ENCODE results near the gene MMP7.
"Not testable (repeated sequence)": the region's sequence is repeated elsewhere in the genome, so short reads cannot be mapped to it uniquely, and the experiment has no call there.

MMP7 gene

DNA sequence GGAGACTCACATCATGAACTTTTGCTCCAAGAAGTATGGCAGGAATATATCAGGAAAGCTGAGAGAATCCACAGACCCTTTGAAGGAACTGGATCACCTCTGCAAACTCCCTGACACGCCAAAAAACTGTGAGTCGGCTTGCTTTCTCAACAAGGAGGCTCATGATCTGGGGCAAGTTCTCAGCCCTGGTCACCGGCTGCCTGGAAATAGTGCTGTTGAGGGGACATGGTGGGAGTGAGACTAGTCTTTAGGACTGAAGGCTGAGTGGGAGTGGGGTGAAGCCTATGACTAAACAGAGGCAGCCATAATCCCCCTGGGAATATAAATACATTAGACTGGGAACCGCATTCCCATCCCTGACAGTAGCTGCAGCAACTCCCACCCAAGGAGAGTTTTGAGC, 8.4 kb upstream of the MMP7 start:
- DNase-seq (ENCODE audit: low spot score): no peak

DNA sequence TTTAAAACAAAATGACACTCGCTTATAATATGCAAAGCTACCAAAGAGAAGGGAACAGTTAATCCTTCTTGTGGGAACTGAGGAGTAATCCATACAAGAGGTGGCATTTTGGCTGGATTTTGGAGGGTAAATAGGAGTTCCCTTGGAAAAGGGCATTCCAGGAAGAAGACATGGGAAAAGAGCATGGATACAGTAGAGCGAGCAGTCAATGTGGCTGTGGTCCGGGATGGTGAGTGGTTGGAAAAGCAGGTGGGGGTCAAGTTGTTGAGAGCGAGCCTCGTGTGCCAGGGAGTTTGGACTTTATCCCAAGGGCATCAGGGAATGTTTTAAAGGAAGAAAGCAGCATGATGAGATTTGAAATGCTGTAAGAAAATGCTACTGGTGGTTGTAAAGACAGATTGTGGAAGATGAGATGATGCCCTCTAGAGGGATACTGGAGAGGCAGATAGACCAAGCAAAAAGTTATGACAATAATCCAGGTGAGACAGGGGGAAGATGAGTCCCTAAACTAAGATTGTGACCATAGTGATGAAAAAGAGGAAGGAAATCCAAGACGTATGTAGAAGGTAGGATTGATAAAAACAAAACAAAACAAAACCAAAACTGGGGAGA, 3.8 kb upstream of the MMP7 start:
- no peak for DNase-seq (ENCODE audit: low spot score)

DNA sequence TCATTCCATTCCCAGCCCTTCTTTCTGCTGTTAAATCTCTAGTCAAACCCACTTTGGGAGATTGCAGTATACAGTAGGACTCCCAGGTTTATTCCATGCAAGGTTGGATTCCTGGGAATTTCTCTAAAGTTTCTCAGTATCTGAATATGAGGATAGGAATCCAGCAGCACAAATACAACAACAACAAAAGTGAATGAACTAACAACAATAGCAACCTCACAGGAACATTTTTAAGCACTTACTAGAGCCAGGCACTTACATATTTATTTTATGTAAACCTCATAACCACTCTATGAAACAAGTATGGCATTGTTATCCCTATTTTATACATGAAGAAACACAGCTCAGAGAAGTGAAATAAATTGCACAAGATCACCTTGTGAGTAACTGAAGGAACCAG, 1.9 kb downstream of the MMP7 start:
- DNase-seq (ENCODE audit: low spot score): no peak

DNA sequence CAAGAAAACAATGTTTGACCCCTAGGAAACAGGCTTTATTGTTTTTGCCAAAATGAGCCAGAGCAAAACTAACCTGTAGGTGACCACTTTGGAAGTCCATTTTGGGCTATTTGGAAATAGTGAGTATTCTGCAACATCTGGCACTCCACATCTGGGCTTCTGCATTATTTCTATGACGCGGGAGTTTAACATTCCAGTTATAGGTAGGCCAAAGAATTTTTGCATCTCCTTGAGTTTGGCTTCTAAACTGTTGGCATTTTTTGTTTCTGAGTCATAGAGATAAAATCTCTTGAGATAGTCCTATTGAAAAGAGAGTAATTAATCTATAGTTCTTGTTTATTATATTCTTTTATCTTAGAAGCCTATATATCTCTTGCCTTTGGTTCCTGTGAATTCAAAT, 2.9 kb downstream of the MMP7 start:
- DNase-seq (ENCODE audit: low spot score): no peak

DNA sequence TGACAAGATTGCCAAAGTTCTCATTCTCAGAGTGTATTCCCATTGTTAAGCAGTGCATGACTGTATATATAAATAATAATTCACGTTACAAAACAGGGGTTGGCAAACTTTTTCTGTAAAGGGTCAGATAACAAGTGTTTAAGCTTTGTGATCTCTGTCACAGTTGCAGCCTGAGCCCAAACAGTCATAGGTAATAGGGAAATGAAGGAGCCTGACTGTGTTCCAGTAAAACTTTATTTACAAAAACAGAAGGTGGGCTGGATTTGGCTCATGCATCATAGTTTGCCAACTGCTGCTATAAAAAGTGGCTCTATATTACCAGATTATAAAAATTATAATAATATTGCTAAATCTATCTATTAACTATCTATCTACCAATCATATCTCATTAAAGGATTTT, 3.5 kb downstream of the MMP7 start:
- DNase-seq (ENCODE audit: low spot score): no peak

- DNase-seq (ENCODE audit: low spot score): no peak
Measured at GRCh38 chr11:102523887-102524286, 6.7 kb downstream of the MMP7 start.

GRCh38 chr11:102523189-102523570, 7.4 kb downstream of the MMP7 start:
- no peak for DNase-seq (ENCODE audit: low spot score)

DNA sequence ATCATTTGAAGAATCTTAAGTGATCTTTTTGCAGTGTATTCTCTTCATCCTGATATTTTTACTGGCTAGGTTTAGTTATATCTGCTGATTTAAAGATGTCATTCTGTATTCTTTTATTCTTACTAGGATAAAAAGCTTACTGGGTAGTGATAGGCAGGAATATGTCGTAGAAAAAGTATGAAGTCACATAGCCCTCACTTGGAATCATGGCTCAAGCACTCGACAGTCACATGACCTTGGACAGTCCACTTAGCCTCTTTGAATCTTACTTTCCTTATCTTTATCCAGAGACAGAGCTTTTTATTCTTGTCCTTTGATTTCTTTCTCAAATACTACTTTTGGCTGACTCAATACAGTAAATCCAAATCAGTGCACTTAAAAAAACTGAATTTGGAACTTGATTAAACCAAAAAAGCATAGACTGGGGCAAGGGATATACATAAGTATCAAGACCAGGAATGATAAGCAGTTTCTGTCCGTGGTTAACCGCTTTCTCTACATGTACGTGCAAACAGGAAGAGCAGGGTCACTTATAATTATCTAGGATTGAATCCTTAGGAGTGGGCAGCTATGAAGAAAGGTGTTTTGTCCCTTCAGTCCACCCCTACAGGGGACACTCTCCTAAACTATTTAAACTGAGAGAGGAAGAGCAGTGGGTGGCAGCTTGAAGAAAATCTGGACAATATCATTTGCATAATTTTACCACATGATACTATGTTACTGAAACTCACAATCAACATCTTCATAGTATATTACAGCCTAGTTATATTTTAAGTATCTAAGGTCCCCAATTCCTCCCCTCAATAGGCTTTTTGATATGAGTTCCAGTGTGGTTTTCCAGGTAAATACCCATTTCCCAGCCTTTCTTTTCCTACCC, 8.0 kb downstream of the MMP7 start:
- no peak for DNase-seq (ENCODE audit: low spot score)

GRCh38 chr11:102521121-102521520, 9.4 kb downstream of the MMP7 start:
- DNase-seq (ENCODE audit: low spot score): no peak

GRCh38 chr11:102520514-102520913, 10.0 kb downstream of the MMP7 start:
- DNase-seq (ENCODE audit: low spot score): no peak

DNA sequence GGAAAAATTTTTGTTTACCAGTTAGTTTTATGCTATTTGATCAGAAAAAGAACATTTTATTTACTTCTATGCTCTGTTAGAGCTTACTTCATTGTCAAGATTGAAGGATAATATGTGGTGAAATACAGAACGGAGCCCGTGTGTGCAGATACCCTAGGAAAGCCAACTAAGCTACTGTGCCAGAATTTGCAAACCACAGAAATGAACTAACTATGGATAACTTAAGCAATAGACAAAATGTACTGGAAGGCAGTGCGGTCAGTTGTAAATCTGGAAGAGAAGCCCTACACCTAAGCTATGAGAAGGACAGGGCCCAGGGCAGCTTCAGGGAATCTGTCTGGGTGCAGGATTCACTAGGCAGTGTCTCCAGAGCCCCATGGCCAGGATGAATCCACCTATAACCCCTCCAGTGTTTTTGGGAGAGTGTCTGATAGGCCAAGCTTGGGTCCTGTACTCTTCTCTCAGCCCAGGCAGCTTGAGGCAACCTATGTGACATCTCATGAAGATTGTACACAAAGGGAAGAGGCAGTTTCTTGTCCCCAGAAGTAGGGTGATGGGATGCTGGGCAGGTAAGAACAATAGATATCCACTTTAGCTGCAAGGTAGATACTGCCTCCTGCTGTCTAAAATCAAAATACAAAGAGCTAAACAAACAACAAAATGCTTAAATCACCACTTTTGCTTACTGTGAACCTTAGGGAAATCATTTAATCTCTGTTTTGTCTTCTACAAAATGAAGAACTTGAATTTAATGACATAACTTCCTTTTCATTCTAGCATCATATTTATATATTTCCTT, 12.1 kb downstream of the MMP7 start:
- DNase-seq (ENCODE audit: low spot score): no peak

DNA sequence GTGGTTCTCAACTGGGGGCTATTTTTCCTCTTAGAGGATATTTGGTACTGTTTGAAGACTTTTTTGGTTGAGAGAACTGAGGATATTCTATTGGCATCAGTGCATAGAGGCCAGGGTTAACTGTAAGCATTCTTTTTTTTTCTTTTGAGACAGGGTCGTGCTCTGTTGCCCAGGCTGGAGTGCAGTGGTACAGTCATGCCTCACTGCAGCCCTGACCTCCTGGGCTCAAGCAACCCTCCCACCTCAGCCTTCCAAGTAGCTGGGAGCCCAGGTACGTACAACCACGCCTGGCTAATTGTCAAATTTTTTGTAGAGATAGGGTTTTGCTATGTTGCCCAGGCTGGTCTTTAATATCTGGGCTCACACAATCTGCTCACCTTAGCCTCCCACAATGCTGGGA, 12.9 kb downstream of the MMP7 start:
- no peak for DNase-seq (ENCODE audit: low spot score)

DNA sequence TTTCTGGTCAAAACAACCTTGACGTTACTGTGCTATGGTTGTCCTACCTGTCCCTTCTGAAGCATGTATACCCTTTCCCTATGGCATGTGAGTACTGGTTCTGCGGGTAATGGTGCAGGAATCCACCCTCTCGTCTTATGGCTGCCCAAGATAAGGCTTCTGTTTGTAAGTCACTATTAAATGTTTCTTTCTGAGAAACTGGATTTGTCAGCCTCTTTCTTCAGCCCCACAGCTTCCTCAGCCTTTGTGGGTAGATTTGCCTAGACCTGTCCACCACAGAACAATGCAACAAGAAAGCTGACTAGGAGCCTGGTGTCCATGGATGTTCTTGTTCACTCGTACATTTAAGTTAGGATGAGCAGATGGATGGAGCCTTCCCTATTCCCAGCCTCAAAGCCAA, 14.4 kb downstream of the MMP7 start:
- DNase-seq (ENCODE audit: low spot score): no peak

DNA sequence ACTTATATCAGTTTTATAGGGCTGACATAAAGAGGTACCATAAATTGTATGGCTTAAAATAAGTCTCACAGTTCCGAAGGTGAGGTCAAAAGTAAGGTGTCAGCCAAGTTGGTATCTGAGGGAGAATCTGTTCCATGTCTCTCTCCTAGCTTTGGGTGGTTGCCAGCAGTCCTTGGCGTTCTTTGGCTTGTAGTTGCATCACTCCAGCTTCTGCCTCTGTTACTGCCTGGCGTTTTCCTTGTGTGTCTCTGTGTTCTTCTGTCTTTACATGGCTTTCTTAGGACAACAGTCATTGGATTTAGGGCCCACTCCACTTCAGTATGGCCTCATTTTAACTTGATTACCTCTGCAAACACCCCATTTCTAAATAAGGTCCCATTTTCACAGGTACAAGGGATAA, 16.7 kb downstream of the MMP7 start:
- DNase-seq (ENCODE audit: low spot score): no peak

GRCh38 chr11:102510439-102511135, 20.0 kb downstream of the MMP7 start:
- no peak for DNase-seq (ENCODE audit: low spot score)

- not testable (repeated sequence) for DNase-seq (ENCODE audit: low spot score)
Measured at GRCh38 chr11:102502831-102503230, 27.7 kb downstream of the MMP7 start.

DNA sequence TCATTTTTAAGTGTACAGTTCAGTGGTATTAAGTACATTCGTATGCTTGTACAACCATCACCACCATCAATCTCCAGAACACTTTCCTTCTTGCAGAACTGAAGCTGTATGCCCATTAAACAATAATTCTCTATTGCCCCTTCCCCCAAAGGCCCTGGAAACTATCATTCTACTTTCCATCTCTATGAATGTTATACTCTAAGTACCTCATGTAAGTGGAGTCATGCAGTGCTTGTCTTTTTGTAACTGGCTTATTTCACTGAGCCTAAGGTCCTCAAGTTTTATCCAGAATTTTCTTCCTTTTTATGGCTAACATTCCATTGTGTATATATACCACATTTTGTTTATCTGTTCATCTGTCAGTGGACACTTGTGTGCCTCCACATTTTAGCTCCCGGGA, 29.7 kb downstream of the MMP7 start:
- DNase-seq (ENCODE audit: low spot score): no peak

- no peak for DNase-seq (ENCODE audit: low spot score)
Measured at GRCh38 chr11:102499931-102500330, 30.6 kb downstream of the MMP7 start.

DNA sequence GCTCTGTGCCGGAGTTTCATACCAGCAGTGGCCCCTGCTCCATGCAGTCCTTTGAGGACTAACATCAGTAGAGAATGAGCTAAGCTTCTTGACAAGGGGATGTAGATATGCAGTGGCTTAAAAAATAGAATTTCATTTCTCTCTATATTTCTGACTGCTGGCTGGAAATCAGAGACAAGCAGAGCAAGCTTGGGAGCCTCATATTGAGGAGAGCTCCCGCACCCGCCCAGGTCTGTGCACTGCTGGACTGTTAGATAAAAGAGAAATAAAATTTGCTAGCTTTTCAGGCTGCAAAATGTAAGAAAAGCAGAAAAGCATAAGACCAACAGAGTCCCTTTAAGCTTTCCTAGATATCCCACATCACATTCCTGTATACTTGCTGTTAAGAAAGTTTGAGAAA, 31.4 kb downstream of the MMP7 start:
- no peak for DNase-seq (ENCODE audit: low spot score)

- no peak for DNase-seq (ENCODE audit: low spot score)
Measured at GRCh38 chr11:102497061-102497460, 33.5 kb downstream of the MMP7 start.

DNA sequence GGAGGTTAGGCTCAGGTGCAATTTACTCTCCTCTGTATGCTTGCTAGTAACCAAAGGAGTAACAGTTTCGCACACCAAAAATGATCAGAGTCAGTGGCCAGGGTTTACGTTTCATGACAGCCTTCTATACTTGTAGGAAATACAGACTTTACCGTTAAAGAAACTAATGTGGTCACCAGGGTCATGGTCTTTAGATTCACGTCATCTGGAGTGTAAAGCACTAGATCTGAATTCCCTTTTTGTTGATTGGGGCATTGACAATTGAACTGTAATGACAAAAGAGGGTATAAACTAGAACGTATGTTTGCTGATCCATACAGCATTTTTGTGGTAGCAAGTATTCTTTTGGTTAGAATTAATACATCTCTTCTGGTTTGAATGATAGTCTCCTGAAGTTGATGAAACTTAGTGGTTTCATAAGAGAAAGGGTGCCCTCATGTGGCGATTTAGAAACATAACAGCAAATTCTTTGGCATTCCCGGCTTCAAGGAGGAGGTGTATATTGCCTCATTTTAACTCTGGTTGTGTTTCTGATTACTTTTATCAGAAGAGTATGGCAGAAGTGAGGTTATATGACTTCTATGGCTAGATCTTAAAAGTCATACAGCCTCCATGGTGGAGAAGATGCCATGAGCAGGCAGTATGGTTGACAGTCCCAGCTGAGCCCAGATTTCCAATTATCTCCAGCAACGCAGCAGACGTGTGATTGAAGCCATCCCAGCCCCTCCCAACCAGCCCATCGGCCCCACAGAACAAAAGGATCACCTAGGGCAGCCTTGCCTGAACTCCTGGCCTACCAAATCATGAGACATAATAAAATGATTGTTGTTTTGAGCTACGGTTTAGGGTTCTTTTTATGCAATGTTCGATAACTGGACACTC, 35.1 kb downstream of the MMP7 start:
- peak; percentile 77 for DNase-seq (ENCODE audit: low spot score)
